GM19193 (cell line): ENCODE results near the gene DPYD.

Experiments
- POLR2A ChIP-seq: IDR thresholded peaks from 4 replicates; pipeline ENCODE4 v1.6.1; 2011; ENCODE audit not compliant: insufficient read depth, insufficient read length; ENCODE audit errors: extremely low read depth

DPYD gene

GRCh38 chr1:97254731-97255463 is 665.9 kb downstream of the DPYD start:
- TF ChIP-seq POLR2A: no peak

DNA sequence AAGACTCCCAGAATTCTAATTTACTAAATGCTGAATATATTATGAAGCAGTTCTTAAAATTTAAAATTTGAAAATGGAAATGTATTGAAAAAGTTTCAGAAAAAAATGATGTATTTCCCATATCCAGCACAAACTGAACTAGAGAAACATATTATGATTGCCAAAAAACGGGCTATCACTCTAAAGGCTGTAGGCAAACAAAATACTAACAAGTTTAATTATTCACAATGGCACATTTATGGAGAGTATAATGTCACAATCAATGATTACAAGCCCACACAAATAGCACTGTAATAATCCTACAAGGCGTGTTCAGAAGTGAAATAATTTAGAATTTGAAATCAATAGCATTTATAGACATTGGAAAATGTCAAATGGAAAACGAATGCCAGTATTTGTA is 667.9 kb downstream of the DPYD start:
- TF ChIP-seq POLR2A: no peak

DNA sequence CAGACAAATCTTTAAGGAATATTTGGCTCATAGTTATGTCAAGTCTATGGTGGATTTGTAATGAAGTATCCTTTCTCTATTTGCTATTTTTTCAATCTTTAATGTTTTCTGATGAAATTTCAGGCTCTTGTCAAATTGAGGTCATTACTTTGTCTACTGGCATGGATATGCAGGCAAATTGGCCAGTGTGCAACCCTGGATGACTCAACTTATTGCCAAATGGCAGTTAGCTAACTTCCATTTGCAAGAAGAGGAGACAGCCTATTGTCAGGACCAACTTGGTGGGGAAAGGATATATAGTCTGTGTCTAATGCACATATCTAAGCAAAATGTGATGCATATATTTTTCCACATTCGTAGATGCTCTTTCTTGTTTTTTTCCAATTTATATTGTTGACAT is 668.8 kb downstream of the DPYD start:
- TF ChIP-seq POLR2A: no peak

GRCh38 chr1:97247196-97247595 is 673.6 kb downstream of the DPYD start:
- no peak for TF ChIP-seq POLR2A

- TF ChIP-seq POLR2A: no peak
These were observed 675.2 kb downstream of the DPYD start for GRCh38 chr1:97245682-97246081.

GRCh38 chr1:97245026-97245425 is 675.8 kb downstream of the DPYD start:
- TF ChIP-seq POLR2A: no peak

DNA sequence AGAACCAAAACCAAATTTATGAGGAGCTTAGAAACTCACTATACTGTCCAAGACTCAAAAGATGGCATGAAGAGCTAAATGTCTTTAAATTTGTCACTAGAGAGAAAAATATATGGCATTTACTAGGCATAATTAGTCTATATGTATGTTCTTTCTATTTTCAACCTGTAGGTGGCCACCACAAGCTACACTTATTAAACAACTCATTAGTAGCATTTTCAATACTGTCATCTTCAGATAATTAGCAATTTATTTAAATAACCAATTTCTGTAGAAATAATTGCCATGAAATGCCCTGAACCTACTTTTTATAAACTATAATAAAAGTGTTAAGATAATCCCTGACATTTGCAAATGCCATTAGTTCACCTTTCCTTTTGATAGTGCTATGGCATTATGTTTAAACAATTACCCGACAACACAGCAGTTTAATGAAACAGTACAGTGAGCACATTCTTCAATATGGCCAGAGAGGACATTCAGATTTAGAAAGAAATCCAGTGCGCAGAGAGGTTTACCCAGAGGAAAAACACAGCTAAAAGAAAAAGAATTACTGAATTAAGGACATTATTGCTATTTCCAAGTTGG is 676.8 kb downstream of the DPYD start:
- no peak for TF ChIP-seq POLR2A

DNA sequence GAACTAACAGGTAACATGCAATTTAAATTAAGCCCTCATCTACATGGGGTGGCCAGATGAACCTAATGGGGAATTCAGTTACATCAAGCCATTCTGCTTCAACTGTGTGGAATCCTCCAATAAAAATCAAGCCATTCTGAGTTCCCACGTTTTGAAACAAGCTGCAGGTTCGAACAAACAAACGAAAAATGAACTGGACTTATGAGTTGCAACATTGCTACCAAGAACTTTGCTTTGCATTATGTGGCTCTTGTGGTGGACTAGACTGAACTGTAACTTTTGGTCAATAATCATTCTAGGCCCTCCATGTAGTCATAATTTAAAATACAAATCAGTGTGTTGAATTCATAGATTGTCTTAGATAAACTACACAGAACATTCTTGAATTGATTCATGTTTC is 682.0 kb downstream of the DPYD start:
- TF ChIP-seq POLR2A: no peak

- no peak for TF ChIP-seq POLR2A
These were observed 708.2 kb downstream of the DPYD start for GRCh38 chr1:97212671-97213070.

DNA sequence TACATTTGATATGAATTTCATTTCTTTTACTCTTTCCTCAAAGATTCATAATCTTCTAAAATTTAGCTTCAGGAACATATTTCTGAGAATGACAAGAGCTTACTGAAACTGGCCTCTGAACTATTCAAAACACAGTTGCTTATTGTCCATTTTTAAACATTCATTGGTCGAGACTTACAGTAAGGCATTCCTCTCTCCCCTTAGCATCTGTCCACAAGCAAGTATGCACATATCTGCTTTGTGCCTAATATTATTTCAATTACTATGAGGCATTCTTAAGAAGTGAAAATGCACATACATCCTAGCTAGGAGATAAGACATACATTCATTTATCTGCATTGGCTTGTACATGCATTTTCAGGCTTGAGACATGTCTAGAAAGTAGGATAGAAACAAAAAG is 710.5 kb downstream of the DPYD start:
- no peak for TF ChIP-seq POLR2A

GRCh38 chr1:97209381-97209957 is 711.4 kb downstream of the DPYD start:
- TF ChIP-seq POLR2A: no peak

GRCh38 chr1:97207868-97208267 is 713.0 kb downstream of the DPYD start:
- TF ChIP-seq POLR2A: no peak

DNA sequence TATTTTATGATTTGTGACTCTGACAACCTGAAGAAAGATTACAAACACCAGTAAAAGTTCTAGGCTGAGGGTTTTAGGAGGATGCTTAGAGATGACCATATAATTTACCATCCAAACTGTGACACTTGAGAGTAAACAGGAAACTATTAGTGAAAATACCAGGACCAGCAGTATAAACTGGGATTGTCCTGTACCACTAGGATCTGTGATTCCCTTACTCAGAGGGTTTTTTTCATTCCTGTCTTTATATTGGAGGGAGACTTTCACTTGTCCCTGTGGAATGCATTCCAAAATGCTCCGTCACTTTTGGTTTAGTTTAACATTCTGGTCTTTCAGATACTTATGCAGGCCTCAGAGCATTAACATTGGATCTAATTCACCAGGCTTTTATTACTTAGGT is 716.4 kb downstream of the DPYD start:
- no peak for TF ChIP-seq POLR2A

- TF ChIP-seq POLR2A: no peak
These were observed 718.1 kb downstream of the DPYD start for GRCh38 chr1:97202481-97203380.

- no peak for TF ChIP-seq POLR2A
These were observed 719.2 kb downstream of the DPYD start for GRCh38 chr1:97201641-97202040.
